ENCODE data around the gene FOLH1. TPM values are rescaled to one million over a fixed set of nuclear protein-coding genes. Genes with fewer than 3 reads are reported as not detected.
"Not testable (repeated sequence)": the region's sequence is repeated elsewhere in the genome, so short reads cannot be mapped to it uniquely, and the experiment has no call there.

The FOLH1 gene
- total RNA-seq, 1 donor from 2014 or later, result not detected

GRCh38 chr11:49177936-49178335 is 30.5 kb downstream of the FOLH1 start:
- intact Hi-C loops (cut with micrococcal nuclease), result not testable (repeated sequence)

GRCh38 chr11:49175378-49175777 is 33.0 kb downstream of the FOLH1 start:
- intact Hi-C loops (cut with micrococcal nuclease), result not testable (repeated sequence)

- intact Hi-C loops (cut with micrococcal nuclease), result not testable (repeated sequence)
Observed at GRCh38 chr11:49174691-49175366, 33.6 kb downstream of the FOLH1 start.

- intact Hi-C loops (cut with micrococcal nuclease), result not testable (repeated sequence)
Observed at GRCh38 chr11:49171613-49172012, 36.8 kb downstream of the FOLH1 start.

GRCh38 chr11:49169579-49169978 is 38.8 kb downstream of the FOLH1 start:
- intact Hi-C loops (cut with micrococcal nuclease), result not testable (repeated sequence)

- intact Hi-C loops (cut with micrococcal nuclease), result not testable (repeated sequence)
Observed at GRCh38 chr11:49168992-49169391, 39.4 kb downstream of the FOLH1 start.

GRCh38 chr11:49151211-49151610 is 57.2 kb downstream of the FOLH1 start:
- intact Hi-C loops (cut with micrococcal nuclease), result no loop called here

GRCh38 chr11:49102356-49102755 is 106.0 kb downstream of the FOLH1 start:
- intact Hi-C loops (cut with micrococcal nuclease), result not testable (repeated sequence)

Other genes starting within 250 kb of the FOLH1 start
- gene TRIM51G, start 224.7 kb downstream of the FOLH1 start, total RNA-seq, result not detected in 2 replicates
- not detected in 2 replicates for gene TRIM49B, start 179.8 kb downstream of the FOLH1 start, total RNA-seq
- gene TRIM64C, start 149.5 kb downstream of the FOLH1 start, total RNA-seq, result not detected in 2 replicates